Keratinocyte (primary cell): ENCODE measurements around the gene SKIC2. TPM values are rescaled to one million over a fixed set of nuclear protein-coding genes. Genes with fewer than 3 reads are reported as not detected.
"Not testable (repeated sequence)": the region's sequence is repeated elsewhere in the genome, so short reads cannot be mapped to it uniquely, and the experiment has no call there.

ENCODE experiments used
- DNase-seq: peaks from one replicate; pipeline ENCODE4 v3.0.0-alpha.2; 2011; ENCODE audit warnings: low read depth, missing footprints, low spot score
- FAIRE-seq: peaks from 2 replicates; lab custom pipeline; 2011; peaks lifted over from hg19 to GRCh38; lab: Jason Lieb, UNC
- H2AFZ ChIP-seq: 2 replicates; pipeline ENCODE4 v1.6.0; 2012; ENCODE audit warnings: low read length, control low read depth, inconsistent platforms; ENCODE audit not compliant: control insufficient read depth
- H3K27ac ChIP-seq: 2 replicates; pipeline ENCODE4 v1.5.1; 2011; ENCODE audit warnings: low read length; ENCODE audit not compliant: control insufficient read depth, insufficient read depth
- H3K27me3 ChIP-seq: 3 replicates; pipeline ENCODE4 v1.6.0; 2011; ENCODE audit warnings: low read length; ENCODE audit not compliant: control insufficient read depth, insufficient read depth; ENCODE audit errors: extremely low read depth
- H3K36me3 ChIP-seq, 2 experiments: 2 replicates in 1 of 2; 3 replicates in 1 of 2; pipeline ENCODE4 v1.5.1; 2011; ENCODE audit warnings: low read length in 2 of 2, mild to moderate bottlenecking in 1 of 2; ENCODE audit not compliant: control insufficient read depth in 2 of 2, insufficient read depth in 2 of 2; ENCODE audit errors: extremely low read depth in 1 of 2
- H3K4me1 ChIP-seq: 3 replicates; pipeline ENCODE4 v1.5.1; 2011; ENCODE audit warnings: low read length; ENCODE audit not compliant: control insufficient read depth, insufficient read depth; ENCODE audit errors: extremely low read depth
- H3K4me2 ChIP-seq: 3 replicates; pipeline ENCODE4 v1.6.0; 2011; ENCODE audit warnings: low read depth, low read length; ENCODE audit not compliant: control insufficient read depth, insufficient read depth; ENCODE audit errors: extremely low read depth
- H3K4me3 ChIP-seq, 3 experiments: fragments of 200-600 bp in 1 of 3; sonication (generic) in 1 of 3; 2 replicates in 2 of 3; 3 replicates in 1 of 3; pipeline ENCODE4 v1.5.1; 2011 to 2016; ENCODE audit warnings: low read length in 3 of 3, mild to moderate bottlenecking in 3 of 3, control low read depth in 2 of 3, inconsistent platforms in 1 of 3, low read depth in 1 of 3, mixed read lengths in 1 of 3, mixed run types in 1 of 3, moderate library complexity in 1 of 3; ENCODE audit not compliant: control insufficient read depth in 2 of 3, insufficient read depth in 2 of 3; ENCODE audit errors: extremely low read depth in 1 of 3
- H3K79me2 ChIP-seq: 2 replicates; pipeline ENCODE4 v1.6.0; 2012; ENCODE audit warnings: low read length; ENCODE audit not compliant: control insufficient read depth, insufficient read depth
- H3K9ac ChIP-seq: 3 replicates; pipeline ENCODE4 v1.6.0; 2011; ENCODE audit warnings: low read length; ENCODE audit not compliant: control insufficient read depth, insufficient read depth; ENCODE audit errors: extremely low read depth
- H3K9me1 ChIP-seq: 3 replicates; pipeline ENCODE4 v1.6.0; 2011; ENCODE audit warnings: low read length; ENCODE audit not compliant: control insufficient read depth, insufficient read depth; ENCODE audit errors: extremely low read depth
- H3K9me3 ChIP-seq: 2 replicates; pipeline ENCODE4 v1.5.1; 2012; ENCODE audit warnings: low read depth, low read length; ENCODE audit not compliant: control insufficient read depth
- H4K20me1 ChIP-seq: 3 replicates; pipeline ENCODE4 v1.6.0; 2011; ENCODE audit warnings: low read length; ENCODE audit not compliant: control insufficient read depth, insufficient read depth; ENCODE audit errors: extremely low read depth
- EZH2 ChIP-seq: IDR thresholded peaks from one replicate; pipeline ENCODE4 v1.6.1; 2012; ENCODE audit warnings: inconsistent platforms, mild to moderate bottlenecking, low read length, moderate library complexity
- dilution Hi-C: fragments of 300-500 bp; cut with MboI; formaldehyde crosslinking; loops from one replicate; pipeline ENCODE4 v1.7.0; 2020; ENCODE audit warnings: low sequenced_read_pairs; ENCODE audit not compliant: extremely low pct_ligation_motif_present
- polyA minus RNA-seq, 3 experiments: library from RNA; depleted of rRNA, polyadenylated mRNA; stranded (reverse); fragments of >200 nt; gene quantifications; 1 replicate in 1 of 3; 2 replicates in 1 of 3; 3 replicates in 1 of 3; pipeline ENCODE4 v1.2.3, GENCODE V29; 2011
- polyA plus RNA-seq, 5 experiments: library from polyadenylated mRNA; depleted of rRNA in 3 of 5; stranded (reverse) in 3 of 5; stranded (forward) in 1 of 5; unstranded in 1 of 5; fragments of >200 nt; gene quantifications; 1 replicate in 1 of 5; 2 replicates in 3 of 5; 3 replicates in 1 of 5; pipeline versions ENCODE4 v1.2.1 to v1.2.3, GENCODE V29; 2011 to 2012; ENCODE audit warnings: missing spikeins in 2 of 5, low read depth in 1 of 5, low replicate concordance in 1 of 5
- TF ChIP-seq, protein P1 (sequence below), 3 experiments: IDR thresholded peaks in 1 of 3; conservative IDR thresholded peaks in 1 of 3; optimal IDR thresholded peaks in 1 of 3; 2 replicates in 2 of 3; 3 replicates in 1 of 3; pipeline versions ENCODE3 to v1.5.1; 2011; ENCODE audit warnings: low read length in 3 of 3, mild to moderate bottlenecking in 3 of 3, moderate library complexity in 2 of 3, control low read depth in 1 of 3, inconsistent platforms in 1 of 3; ENCODE audit not compliant: insufficient read depth in 2 of 3; ENCODE audit errors: extremely low read depth in 1 of 3

The SKIC2 gene
- 24.5 to 37.7 TPM (median 37.5 TPM) in 3 replicates for polyA plus RNA-seq
- 24.7 TPM for polyA plus RNA-seq (2011; ENCODE audit: low read depth)
- 13.6 and 20.2 TPM in 2 replicates for polyA plus RNA-seq (2011; cell fraction: cytosol; rRNA removed)
- 146 and 169 TPM in 2 replicates for polyA plus RNA-seq (2011; cell fraction: nucleus; rRNA removed)
- 42.2 and 53.9 TPM in 2 replicates for polyA plus RNA-seq (2012; ENCODE audit: low replicate concordance)
- polyA minus RNA-seq: 65.4 to 76.2 TPM (median 71.3 TPM) in 3 replicates
- 35.7 TPM for polyA minus RNA-seq (2011; cell fraction: cytosol; rRNA and poly(A)+ RNA removed)
- 49.2 and 57.4 TPM in 2 replicates for polyA minus RNA-seq (2011; cell fraction: nucleus; rRNA and poly(A)+ RNA removed)

- no peak for TF ChIP-seq EZH2
- TF ChIP-seq, protein P1, sequence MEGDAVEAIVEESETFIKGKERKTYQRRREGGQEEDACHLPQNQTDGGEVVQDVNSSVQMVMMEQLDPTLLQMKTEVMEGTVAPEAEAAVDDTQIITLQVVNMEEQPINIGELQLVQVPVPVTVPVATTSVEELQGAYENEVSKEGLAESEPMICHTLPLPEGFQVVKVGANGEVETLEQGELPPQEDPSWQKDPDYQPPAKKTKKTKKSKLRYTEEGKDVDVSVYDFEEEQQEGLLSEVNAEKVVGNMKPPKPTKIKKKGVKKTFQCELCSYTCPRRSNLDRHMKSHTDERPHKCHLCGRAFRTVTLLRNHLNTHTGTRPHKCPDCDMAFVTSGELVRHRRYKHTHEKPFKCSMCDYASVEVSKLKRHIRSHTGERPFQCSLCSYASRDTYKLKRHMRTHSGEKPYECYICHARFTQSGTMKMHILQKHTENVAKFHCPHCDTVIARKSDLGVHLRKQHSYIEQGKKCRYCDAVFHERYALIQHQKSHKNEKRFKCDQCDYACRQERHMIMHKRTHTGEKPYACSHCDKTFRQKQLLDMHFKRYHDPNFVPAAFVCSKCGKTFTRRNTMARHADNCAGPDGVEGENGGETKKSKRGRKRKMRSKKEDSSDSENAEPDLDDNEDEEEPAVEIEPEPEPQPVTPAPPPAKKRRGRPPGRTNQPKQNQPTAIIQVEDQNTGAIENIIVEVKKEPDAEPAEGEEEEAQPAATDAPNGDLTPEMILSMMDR (optimal IDR thresholded peaks at IDR 0.05 in 1 of 3, IDR thresholded peaks at IDR 0.05 in 1 of 3, conservative IDR thresholded peaks at IDR 0.05 in 1 of 3; ENCODE audit: extremely low read depth in 1 of 3, insufficient read depth in 2 of 3, low read length in 3 of 3): no peak
- peak within 1 kb of the TSS; percentile 100 for H3K4me2 ChIP-seq
- peak; percentile 43 for FAIRE-seq
- DNase-seq: peak; percentile 77
- H3K4me3 ChIP-seq: peak within 1 kb of the TSS; percentile 90 to 99 (median 95)
- H3K27ac ChIP-seq: peak within 1 kb of the TSS; percentile 80
- peaks cover 15% of the 10 kb centered on the region for H3K4me1 ChIP-seq
- dilution Hi-C loops: no loop called here
- peaks cover 27% of the 10 kb centered on the region for H3K79me2 ChIP-seq
- H2AFZ ChIP-seq: peak within 1 kb of the TSS; percentile 96
- H3K9me1 ChIP-seq: no peaks in the 10 kb centered on the region
- no peaks in the 10 kb centered on the region for H4K20me1 ChIP-seq
- no peaks in the 10 kb centered on the region for H3K9me3 ChIP-seq
- peaks cover 33 to 49% of the 10 kb centered on the region in 2 experiments for H3K36me3 ChIP-seq
- H3K9ac ChIP-seq: peak within 1 kb of the TSS; percentile 92
- no peaks in the 10 kb centered on the region for H3K27me3 ChIP-seq
Measured at GRCh38 chr6:31958741-31959739, at the start of gene SKIC2, which contains the start of gene NELFE. Gene SKIC2 (plus strand): TSS chr6:31959175. CDS start chr6:31959193, 18 bp downstream. Gene NELFE (minus strand): TSS chr6:31958971. CDS start chr6:31958446, 525 bp downstream.

- H3K4me3 ChIP-seq, DNase-seq, FAIRE-seq, H2AFZ ChIP-seq, H3K36me3 ChIP-seq, H3K79me2 ChIP-seq, H3K9ac ChIP-seq, H4K20me1 ChIP-seq, dilution Hi-C loops, H3K27me3 ChIP-seq, H3K9me1 ChIP-seq, H3K4me2 ChIP-seq, H3K9me3 ChIP-seq, H3K27ac ChIP-seq: not testable (repeated sequence)
- peaks cover 14% of the 10 kb centered on the region for H3K4me1 ChIP-seq
Measured at GRCh38 chr6:31909298-31909697, 49.7 kb upstream of the SKIC2 start.
